Measurements from ENCODE around the gene CDC5L.
"Not testable (repeated sequence)": the region's sequence is repeated elsewhere in the genome, so short reads cannot be mapped to it uniquely, and the experiment has no call there.

The CDC5L gene

GRCh38 chr6:44387346-44388134 lies at the start of gene CDC5L:
Gene CDC5L (plus strand): TSS chr6:44387706. CDS start chr6:44387824, 118 bp downstream.
- peak; percentile 100 for DNase-seq

GRCh38 chr6:44338228-44339122 lies 49.0 kb upstream of the CDC5L start:
- peak; percentile 77 for DNase-seq

- DNase-seq: no peak
Observed at GRCh38 chr6:44339301-44339700, 48.2 kb upstream of the CDC5L start.

GRCh38 chr6:44339763-44340625 lies 47.5 kb upstream of the CDC5L start:
- no peak for DNase-seq

- DNase-seq: no peak
Observed at GRCh38 chr6:44341095-44341890, 46.2 kb upstream of the CDC5L start.

- DNase-seq: no peak
Observed at GRCh38 chr6:44342052-44342451, 45.5 kb upstream of the CDC5L start.

GRCh38 chr6:44342489-44342888 lies 45.0 kb upstream of the CDC5L start, which contains the start of gene SPATS1:
Gene SPATS1 (plus strand): TSS chr6:44342650. CDS start chr6:44343096, 446 bp downstream.
- no peak for DNase-seq

GRCh38 chr6:44346818-44347217 lies 40.7 kb upstream of the CDC5L start:
- not testable (repeated sequence) for DNase-seq

- DNase-seq: no peak
Observed at GRCh38 chr6:44349904-44350649, 37.4 kb upstream of the CDC5L start.

- DNase-seq: not testable (repeated sequence)
Observed at GRCh38 chr6:44350650-44350994, 36.9 kb upstream of the CDC5L start.

- DNase-seq: no peak
Observed at GRCh38 chr6:44352259-44352658, 35.2 kb upstream of the CDC5L start.

GRCh38 chr6:44353336-44353735 lies 34.2 kb upstream of the CDC5L start:
- no peak for DNase-seq

- DNase-seq: no peak
Observed at GRCh38 chr6:44355640-44356039, 31.9 kb upstream of the CDC5L start.

- DNase-seq: no peak
Observed at GRCh38 chr6:44356487-44356886, 31.0 kb upstream of the CDC5L start.

- no peak for DNase-seq
Observed at GRCh38 chr6:44359973-44360372, 27.5 kb upstream of the CDC5L start.

- DNase-seq: no peak
Observed at GRCh38 chr6:44361947-44362346, 25.6 kb upstream of the CDC5L start.

- DNase-seq: no peak
Observed at GRCh38 chr6:44363377-44363926, 24.1 kb upstream of the CDC5L start.

- no peak for DNase-seq
Observed at GRCh38 chr6:44366781-44367180, 20.7 kb upstream of the CDC5L start.

GRCh38 chr6:44367681-44368080 lies 19.8 kb upstream of the CDC5L start:
- DNase-seq: no peak

- no peak for DNase-seq
Observed at GRCh38 chr6:44373051-44373450, 14.5 kb upstream of the CDC5L start.

GRCh38 chr6:44373787-44374186 lies 13.7 kb upstream of the CDC5L start:
- DNase-seq: no peak
